ENCODE measurements around the gene TBKBP1.

DNA sequence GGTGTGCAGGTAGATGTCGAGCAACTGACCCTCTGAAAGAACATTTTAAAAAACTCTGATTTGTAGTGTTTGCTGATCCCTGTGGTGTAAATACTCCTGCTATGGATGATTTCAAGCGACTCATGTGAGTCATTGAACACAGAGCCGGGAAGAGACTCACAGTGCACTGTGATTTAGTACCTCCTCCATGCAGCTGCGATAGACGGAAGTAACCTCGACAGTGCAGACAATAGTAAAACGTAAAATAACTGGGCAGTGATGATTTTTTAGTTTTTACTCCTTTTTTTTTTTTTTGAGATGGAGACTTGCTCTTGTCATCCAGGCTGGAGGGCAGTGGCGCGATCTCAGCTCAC lies 47.8 kb downstream of the TBKBP1 start:
- TF ChIP-seq, protein P1, sequence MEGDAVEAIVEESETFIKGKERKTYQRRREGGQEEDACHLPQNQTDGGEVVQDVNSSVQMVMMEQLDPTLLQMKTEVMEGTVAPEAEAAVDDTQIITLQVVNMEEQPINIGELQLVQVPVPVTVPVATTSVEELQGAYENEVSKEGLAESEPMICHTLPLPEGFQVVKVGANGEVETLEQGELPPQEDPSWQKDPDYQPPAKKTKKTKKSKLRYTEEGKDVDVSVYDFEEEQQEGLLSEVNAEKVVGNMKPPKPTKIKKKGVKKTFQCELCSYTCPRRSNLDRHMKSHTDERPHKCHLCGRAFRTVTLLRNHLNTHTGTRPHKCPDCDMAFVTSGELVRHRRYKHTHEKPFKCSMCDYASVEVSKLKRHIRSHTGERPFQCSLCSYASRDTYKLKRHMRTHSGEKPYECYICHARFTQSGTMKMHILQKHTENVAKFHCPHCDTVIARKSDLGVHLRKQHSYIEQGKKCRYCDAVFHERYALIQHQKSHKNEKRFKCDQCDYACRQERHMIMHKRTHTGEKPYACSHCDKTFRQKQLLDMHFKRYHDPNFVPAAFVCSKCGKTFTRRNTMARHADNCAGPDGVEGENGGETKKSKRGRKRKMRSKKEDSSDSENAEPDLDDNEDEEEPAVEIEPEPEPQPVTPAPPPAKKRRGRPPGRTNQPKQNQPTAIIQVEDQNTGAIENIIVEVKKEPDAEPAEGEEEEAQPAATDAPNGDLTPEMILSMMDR (IDR thresholded peaks at IDR 0.05; ENCODE audit: borderline replicate concordance, extremely low read depth, low read length, poor library complexity, severe bottlenecking), result no peak
- TF ChIP-seq EZH2 (IDR thresholded peaks at IDR 0.05; ENCODE audit: borderline replicate concordance, low read depth, low read length, severe bottlenecking), result no peak
